ENCODE measurements around the gene SLC5A4.

GRCh38 chr22:32226326-32227104, 28.6 kb downstream of the SLC5A4 start:
- TF ChIP-seq, protein P1, sequence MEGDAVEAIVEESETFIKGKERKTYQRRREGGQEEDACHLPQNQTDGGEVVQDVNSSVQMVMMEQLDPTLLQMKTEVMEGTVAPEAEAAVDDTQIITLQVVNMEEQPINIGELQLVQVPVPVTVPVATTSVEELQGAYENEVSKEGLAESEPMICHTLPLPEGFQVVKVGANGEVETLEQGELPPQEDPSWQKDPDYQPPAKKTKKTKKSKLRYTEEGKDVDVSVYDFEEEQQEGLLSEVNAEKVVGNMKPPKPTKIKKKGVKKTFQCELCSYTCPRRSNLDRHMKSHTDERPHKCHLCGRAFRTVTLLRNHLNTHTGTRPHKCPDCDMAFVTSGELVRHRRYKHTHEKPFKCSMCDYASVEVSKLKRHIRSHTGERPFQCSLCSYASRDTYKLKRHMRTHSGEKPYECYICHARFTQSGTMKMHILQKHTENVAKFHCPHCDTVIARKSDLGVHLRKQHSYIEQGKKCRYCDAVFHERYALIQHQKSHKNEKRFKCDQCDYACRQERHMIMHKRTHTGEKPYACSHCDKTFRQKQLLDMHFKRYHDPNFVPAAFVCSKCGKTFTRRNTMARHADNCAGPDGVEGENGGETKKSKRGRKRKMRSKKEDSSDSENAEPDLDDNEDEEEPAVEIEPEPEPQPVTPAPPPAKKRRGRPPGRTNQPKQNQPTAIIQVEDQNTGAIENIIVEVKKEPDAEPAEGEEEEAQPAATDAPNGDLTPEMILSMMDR (IDR thresholded peaks at IDR 0.05): no peak
- no peak for TF ChIP-seq POLR2AphosphoS5 (IDR thresholded peaks at IDR 0.05; ENCODE audit: low read depth, low read length)
- TF ChIP-seq, protein P2, sequence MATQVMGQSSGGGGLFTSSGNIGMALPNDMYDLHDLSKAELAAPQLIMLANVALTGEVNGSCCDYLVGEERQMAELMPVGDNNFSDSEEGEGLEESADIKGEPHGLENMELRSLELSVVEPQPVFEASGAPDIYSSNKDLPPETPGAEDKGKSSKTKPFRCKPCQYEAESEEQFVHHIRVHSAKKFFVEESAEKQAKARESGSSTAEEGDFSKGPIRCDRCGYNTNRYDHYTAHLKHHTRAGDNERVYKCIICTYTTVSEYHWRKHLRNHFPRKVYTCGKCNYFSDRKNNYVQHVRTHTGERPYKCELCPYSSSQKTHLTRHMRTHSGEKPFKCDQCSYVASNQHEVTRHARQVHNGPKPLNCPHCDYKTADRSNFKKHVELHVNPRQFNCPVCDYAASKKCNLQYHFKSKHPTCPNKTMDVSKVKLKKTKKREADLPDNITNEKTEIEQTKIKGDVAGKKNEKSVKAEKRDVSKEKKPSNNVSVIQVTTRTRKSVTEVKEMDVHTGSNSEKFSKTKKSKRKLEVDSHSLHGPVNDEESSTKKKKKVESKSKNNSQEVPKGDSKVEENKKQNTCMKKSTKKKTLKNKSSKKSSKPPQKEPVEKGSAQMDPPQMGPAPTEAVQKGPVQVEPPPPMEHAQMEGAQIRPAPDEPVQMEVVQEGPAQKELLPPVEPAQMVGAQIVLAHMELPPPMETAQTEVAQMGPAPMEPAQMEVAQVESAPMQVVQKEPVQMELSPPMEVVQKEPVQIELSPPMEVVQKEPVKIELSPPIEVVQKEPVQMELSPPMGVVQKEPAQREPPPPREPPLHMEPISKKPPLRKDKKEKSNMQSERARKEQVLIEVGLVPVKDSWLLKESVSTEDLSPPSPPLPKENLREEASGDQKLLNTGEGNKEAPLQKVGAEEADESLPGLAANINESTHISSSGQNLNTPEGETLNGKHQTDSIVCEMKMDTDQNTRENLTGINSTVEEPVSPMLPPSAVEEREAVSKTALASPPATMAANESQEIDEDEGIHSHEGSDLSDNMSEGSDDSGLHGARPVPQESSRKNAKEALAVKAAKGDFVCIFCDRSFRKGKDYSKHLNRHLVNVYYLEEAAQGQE (IDR thresholded peaks at IDR 0.05; ENCODE audit: insufficient read depth in 1 of 2, low read depth in 2 of 2, low read length in 1 of 2): no peak
- TF ChIP-seq SIN3A (IDR thresholded peaks at IDR 0.05; ENCODE audit: borderline replicate concordance, insufficient read depth, low read depth, low read length): no peak
